ENCODE measurements around the gene EFCAB14.
"Not testable (repeated sequence)": the region's sequence is repeated elsewhere in the genome, so short reads cannot be mapped to it uniquely, and the experiment has no call there.

EFCAB14 gene

DNA sequence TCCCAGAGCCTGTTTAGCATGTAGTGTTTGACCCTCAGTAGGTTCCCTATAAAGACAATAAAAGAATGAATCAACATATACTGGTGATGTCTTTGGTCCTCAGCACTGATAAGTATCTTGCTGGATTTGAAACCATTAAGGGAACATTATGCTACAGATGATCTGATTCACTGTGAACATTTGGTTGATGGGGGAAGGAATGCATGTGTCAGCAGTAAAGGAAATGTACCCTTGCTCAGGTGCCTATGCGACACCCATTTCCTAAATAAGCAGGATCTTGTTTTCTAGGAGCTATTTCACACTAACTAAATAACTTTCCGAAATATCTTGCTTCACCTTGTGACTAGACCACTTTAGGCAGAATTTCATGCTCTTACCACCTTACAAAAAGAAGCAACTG, 34.2 kb downstream of the EFCAB14 start:
- no peak for DNase-seq (ENCODE audit: low read depth)

GRCh38 chr1:46682064-46682463, 36.9 kb downstream of the EFCAB14 start:
- no peak for DNase-seq (ENCODE audit: low read depth)

- no peak for DNase-seq (ENCODE audit: low read depth)
Measured at GRCh38 chr1:46681333-46682034, 37.4 kb downstream of the EFCAB14 start.

DNA sequence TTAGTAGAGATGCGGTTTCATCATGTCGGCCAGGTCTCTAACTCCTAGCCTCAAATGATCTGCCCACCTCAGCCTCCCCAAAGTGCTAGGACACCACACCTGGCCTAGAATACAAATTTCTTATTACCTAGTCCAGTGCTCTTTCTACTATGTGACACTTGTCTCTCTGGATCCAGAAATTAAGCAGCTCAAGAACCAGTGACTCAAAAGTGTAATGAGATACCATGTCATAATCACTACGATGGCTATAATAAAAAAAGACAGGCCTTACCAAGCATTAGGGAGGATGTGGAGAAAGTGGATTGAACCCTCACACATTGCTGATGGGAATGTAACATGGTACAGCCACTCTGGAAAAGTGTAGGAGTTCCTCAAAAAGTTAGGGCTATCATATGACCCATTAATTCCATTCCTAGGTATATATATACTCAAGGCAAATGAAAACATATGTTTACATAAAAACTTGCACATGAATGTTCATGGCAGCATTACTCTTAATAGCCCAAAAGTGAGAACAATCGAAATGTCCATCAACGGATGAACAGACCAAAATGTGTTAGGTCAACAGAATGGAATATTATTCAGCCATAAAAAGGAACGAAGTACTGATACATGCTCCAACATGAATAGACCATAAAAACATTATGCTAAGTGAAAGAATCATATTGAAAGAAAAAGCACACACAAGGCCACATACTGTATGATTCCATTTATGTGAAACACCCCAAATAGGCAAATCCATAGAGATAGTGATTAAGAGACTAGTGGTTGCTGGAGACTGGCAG, 38.9 kb downstream of the EFCAB14 start:
- DNase-seq (ENCODE audit: low read depth) = no peak

DNA sequence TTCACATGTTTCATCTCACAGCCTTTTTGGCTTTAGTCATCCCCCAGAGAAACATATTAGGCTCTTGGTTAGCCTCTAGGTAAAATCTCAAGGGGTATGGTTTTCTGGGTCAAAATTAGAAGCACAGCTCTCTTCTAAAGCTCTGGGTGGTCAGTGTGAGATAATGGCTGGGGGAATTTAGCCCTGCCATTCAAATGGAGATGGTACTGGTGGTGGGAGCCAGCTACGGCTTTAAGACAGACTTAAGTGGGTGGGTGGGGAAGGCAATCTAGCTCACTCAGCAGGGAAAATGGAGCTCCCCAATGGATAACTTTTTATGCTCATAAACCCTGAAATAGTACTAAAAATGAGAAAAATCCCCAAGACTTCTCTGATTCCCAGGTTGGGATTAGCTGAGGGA, 41.6 kb downstream of the EFCAB14 start:
- DNase-seq (ENCODE audit: low read depth) = no peak

DNA sequence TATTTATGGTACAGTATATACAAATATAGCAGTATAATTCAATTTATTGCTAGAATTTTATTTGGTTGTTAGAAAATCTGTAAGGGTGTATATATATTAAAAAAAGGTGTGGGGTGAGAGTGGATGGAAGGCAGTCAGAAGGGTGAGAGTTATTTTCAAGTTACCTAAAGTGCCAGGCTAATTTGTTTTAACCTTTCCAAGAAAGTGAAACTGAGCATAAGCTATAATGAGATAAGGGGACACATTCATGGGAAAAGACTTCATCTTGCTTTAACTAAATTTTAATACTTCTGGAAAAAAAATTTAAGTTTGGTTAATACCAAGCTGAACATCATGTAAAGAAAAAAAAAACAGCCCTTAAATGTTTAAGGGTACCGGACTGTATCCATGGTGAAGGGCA, 42.4 kb downstream of the EFCAB14 start:
- DNase-seq (ENCODE audit: low read depth) = no peak

GRCh38 chr1:46675549-46676314, 43.2 kb downstream of the EFCAB14 start:
- no peak for DNase-seq (ENCODE audit: low read depth)

GRCh38 chr1:46673749-46674182, 45.1 kb downstream of the EFCAB14 start:
- no peak for DNase-seq (ENCODE audit: low read depth)

GRCh38 chr1:46672696-46673095, 46.2 kb downstream of the EFCAB14 start:
- DNase-seq (ENCODE audit: low read depth) = no peak

GRCh38 chr1:46671554-46671953, 47.4 kb downstream of the EFCAB14 start, which contains the start of gene TEX38:
Gene TEX38, plus strand, starts transcription at chr1:46671854. Its CDS starts 81 bp downstream, at chr1:46671935.
- DNase-seq (ENCODE audit: low read depth) = no peak

- DNase-seq (ENCODE audit: low read depth) = no peak
Measured at GRCh38 chr1:46670134-46670533, 48.8 kb downstream of the EFCAB14 start.

DNA sequence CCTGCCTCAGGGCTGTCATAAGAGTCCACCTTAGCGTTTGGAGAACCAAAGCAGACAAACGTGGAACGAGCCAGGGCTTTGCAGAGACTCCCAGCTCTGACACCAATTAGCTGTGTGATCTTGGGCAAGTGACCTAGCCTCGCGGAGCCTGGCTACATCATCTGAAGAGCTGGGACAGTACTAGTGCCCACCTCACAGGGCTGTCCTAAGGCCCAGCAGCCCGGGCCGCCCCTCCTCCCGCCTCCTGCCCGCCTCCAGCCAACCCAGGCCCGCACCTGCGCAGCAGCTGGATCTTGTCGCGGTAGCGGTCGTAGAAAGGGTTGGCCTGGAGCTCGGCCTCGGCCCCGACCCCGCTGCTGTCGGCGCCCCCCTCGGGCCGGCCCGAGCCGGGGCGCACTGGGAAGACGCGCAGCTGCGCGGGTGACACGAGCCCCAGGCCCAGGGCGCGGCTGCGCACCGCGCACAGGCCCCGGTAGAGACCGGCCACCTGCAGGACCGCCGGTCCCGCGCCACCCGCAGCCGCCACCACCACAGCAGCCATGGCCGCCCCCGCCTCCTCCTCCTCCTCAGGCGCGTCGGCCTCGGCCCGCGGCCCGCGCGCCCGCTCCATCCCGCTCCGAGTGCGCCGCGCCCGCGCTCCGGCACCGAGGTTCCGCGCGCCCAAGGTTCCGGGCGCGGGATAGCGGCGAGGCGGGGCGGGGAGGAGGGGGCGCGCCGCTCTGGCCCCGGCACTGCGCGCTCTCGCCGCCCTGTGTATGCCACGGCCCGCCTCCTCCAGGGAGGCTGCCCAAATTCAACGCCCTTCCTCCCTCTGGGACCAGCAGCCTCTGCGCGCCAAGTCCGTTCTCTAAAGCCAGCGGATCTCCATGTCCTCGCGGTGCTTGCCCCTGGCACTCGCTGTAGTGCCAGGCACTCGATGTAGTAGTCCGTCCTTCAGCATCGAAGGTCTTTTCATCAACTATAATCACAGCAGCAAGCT, 50.8 kb downstream of the EFCAB14 start, which contains the start of gene ATPAF1:
ATPAF1 (minus strand) TSS at position 583 of the 979 bp plus-strand sequence; CDS start at position 541, 42 bp downstream.
- DNase-seq (ENCODE audit: low read depth) = peak; percentile 79

GRCh38 chr1:46665983-46666382, 52.9 kb downstream of the EFCAB14 start:
- no peak for DNase-seq (ENCODE audit: low read depth)

DNA sequence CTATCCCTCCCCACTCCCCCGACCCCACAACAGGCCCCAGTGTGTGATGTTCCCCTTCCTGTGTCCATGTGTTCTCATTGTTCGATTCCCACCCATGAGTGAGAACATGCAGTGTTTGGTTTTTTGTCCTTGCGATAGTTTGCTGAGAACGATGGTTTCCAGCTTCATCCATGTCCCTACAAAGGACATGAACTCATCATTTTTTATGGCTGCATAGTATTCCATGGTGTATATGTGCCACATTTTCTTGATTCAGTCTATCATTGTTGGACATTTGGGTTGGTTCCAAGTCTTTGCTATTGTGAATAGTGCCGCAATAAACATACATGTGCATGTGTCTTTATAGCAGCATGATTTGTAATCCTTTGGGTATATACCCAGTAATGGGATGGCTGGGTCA, 56.0 kb downstream of the EFCAB14 start:
- DNase-seq (ENCODE audit: low read depth) = not testable (repeated sequence)

GRCh38 chr1:46660116-46660515, 58.8 kb downstream of the EFCAB14 start:
- not testable (repeated sequence) for DNase-seq (ENCODE audit: low read depth)

DNA sequence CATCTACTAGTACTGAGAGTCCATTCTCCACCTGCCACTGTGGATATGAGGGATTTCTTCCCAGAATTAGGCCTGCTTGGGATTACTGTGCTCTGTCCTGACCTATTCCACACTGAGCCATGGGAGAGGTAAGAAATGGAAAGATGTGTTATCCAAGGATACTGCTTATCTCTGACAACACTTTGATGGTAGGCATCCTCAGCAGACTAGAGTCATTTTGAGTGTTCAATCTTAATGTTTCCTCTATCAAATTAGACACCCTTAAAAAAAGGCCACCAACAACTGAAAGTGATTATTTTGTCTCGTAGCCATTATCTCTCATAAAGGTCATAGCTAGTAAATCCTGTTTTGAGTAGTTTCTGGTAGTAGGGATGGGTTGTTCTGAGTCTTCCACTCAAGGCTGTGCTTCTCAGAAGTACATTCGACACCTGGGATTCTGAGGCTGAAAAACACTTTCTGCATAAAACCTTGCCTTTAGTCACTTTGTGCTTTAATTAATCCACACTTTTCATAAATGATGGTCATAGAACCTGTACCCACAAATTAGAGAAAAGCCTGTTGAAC, 59.5 kb downstream of the EFCAB14 start:
- no peak for DNase-seq (ENCODE audit: low read depth)

- DNase-seq (ENCODE audit: low read depth) = no peak
Measured at GRCh38 chr1:46657775-46658174, 61.1 kb downstream of the EFCAB14 start.

- DNase-seq (ENCODE audit: low read depth) = no peak
Measured at GRCh38 chr1:46656643-46657042, 62.3 kb downstream of the EFCAB14 start.

DNA sequence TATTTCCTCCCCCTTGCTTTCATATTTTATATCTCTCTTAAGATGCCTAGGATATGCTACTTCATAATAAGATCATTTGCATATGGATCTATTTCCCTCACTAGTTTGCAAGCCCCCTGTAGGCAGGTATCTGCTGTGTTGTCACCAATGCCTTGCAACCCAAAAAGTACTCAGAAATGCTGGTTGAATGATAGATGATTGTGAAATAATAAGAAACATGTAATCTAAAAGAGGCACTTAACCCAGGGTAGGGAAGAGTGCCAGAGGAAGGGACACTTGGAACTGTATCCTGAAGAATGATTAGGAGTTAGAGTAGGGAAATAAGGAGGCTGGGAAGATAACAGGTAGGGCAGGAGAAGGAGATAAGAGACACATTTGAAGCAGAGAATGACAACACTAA, 63.1 kb downstream of the EFCAB14 start:
- DNase-seq (ENCODE audit: low read depth) = no peak

GRCh38 chr1:46654698-46655097, 64.2 kb downstream of the EFCAB14 start:
- not testable (repeated sequence) for DNase-seq (ENCODE audit: low read depth)

DNA sequence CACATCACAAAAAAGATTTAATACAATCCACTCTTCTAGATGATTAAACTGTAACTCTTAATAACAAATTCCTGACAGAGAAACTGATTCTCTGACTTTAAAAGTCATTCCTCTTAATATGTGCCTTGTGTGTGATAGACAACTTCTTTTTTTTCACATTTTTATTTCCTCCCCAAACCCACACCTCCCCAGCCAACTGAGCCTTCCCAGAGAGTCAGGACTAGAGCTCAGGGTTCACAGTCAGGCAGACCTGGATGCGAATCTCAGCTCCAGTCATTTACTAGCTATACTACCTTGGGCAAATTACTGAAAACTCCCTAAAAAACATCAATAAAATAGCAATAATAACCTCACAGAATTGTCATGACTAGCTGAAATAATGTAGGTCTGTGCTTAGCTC, 64.9 kb downstream of the EFCAB14 start:
- DNase-seq (ENCODE audit: low read depth) = no peak

Measured in fibroblast of the conjunctiva (primary cell).